Nephron progenitor cell (in vitro differentiated cells): ENCODE results near the gene SPG21.

Experiments
- DNase-seq: peaks from one replicate; pipeline ENCODE4 v3.0.0; 2021
- H3K27ac Mint-ChIP-seq: 2 replicates; pipeline ENCODE4 v1.8.0; 2021; ENCODE audit warnings: mild to moderate bottlenecking, moderate library complexity, mixed read lengths
- H3K27me3 Mint-ChIP-seq: 2 replicates; pipeline ENCODE4 v1.8.0; 2021; ENCODE audit warnings: mild to moderate bottlenecking, low read depth, mixed read lengths; ENCODE audit not compliant: poor library complexity
- H3K36me3 Mint-ChIP-seq: 2 replicates; pipeline ENCODE4 v1.8.0; 2021; ENCODE audit warnings: low read depth, mixed read lengths
- H3K4me1 Mint-ChIP-seq: 2 replicates; pipeline ENCODE4 v1.8.0; 2021; ENCODE audit warnings: mixed read lengths
- H3K4me3 Mint-ChIP-seq: 2 replicates; pipeline ENCODE4 v1.8.0; 2021; ENCODE audit warnings: mild to moderate bottlenecking, moderate library complexity, mixed read lengths
- H3K9me3 Mint-ChIP-seq: 2 replicates; pipeline ENCODE4 v1.8.0; 2021; ENCODE audit warnings: mild to moderate bottlenecking, moderate library complexity, mixed read lengths
- CTCF ChIP-seq: fragments of 200-600 bp; sonication (generic); IDR thresholded peaks from 2 replicates; pipeline ENCODE4 v1.5.0; 2021; ENCODE audit warnings: antibody characterized with exemption

The SPG21 gene

DNA sequence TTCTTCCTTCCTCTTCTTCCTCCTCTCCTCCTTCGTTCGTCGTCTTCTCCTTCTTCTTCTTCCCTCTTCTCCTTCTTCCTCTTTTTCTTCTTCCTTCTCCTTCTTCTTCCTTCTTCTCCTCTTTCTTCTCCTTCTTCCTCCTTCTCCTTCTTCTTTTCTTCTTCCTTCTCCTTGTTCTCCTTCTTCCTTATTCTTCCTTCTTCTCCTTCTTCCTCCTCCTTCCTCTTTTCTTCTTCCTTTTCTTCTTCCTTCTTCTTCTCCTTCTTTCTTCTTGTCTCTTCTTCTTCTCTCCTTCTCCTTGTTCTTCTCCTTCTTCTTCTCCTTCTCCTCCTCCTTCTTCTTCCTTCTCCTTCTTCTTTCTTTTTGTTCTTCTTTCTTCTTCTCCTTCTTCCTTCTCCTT, 35.3 kb downstream of the SPG21 start:
- DNase-seq = no peak
- H3K27me3 Mint-ChIP-seq = peaks cover 11% of the 10 kb centered on the region
- peaks cover 42% of the 10 kb centered on the region for H3K9me3 Mint-ChIP-seq
- peaks cover 86% of the 10 kb centered on the region for H3K36me3 Mint-ChIP-seq
- H3K4me1 Mint-ChIP-seq = no peaks in the 10 kb centered on the region
- TF ChIP-seq CTCF = no peak
- H3K4me3 Mint-ChIP-seq = no peak overlapping the region
- no peak overlapping the region for H3K27ac Mint-ChIP-seq

DNA sequence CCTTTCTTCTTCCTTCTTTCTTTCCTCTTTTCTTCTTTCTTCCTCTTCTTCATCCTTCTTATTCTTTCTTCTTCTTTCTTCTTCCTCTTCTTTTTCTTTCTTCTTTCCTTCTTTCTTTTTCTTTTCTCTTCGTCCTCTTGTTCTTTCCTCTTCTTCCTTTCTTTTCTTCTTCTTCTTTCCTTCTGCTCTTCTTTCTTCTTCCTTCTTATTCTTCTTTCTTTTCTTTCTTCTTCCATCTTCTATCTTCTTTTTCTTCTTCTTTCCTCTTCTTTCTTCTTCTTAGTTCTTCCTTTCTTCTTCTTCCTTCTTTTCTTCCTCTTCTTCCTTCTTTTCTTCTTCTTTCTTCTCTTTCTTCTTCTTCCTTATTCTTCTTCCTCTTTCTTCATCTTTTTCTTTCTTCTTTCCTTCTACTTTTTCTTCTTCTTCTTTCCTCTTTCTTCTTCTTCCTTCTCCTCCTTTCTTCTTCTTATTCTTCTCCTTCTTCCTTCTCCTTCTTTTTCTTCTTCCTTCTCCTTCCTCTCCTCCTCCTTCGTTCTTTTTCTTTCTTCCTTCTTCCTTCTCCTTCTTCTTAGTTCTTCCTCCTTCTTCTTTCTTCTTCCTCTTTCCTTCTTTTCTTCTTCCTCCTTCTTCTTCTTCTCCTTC, 37.8 kb downstream of the SPG21 start:
- peaks cover 68% of the 10 kb centered on the region for H3K36me3 Mint-ChIP-seq
- peaks cover 4% of the 10 kb centered on the region for H3K4me1 Mint-ChIP-seq
- peaks cover 17% of the 10 kb centered on the region for H3K27me3 Mint-ChIP-seq
- H3K4me3 Mint-ChIP-seq = no peak overlapping the region
- TF ChIP-seq CTCF = no peak
- no peak overlapping the region for H3K27ac Mint-ChIP-seq
- peaks cover 42% of the 10 kb centered on the region for H3K9me3 Mint-ChIP-seq
- DNase-seq = no peak

GRCh38 chr15:64950888-64951287, 38.8 kb downstream of the SPG21 start:
- no peak for DNase-seq
- TF ChIP-seq CTCF = no peak
- peaks cover 19% of the 10 kb centered on the region for H3K27me3 Mint-ChIP-seq

GRCh38 chr15:64949383-64950186, 40.1 kb downstream of the SPG21 start:
- Mint-ChIP-seq H3K9me3 (peaks cover 29% of the 10 kb centered on the region), H3K4me1 (peaks cover 4% of the 10 kb centered on the region), H3K4me3 (no peak overlapping the region), H3K36me3 (peaks cover 45% of the 10 kb centered on the region), H3K27me3 (peaks cover 15% of the 10 kb centered on the region), H3K27ac (peak overlapping the region; percentile 91)
- TF ChIP-seq CTCF = no peak
- DNase-seq = no peak

More at GRCh38 chr15:64950888-64951287, 38.8 kb downstream of the SPG21 start:
- peaks cover 42% of the 10 kb centered on the region for H3K9me3 Mint-ChIP-seq
- peaks cover 58% of the 10 kb centered on the region for H3K36me3 Mint-ChIP-seq
- peak overlapping the region; percentile 37 for H3K27ac Mint-ChIP-seq
- peaks cover 4% of the 10 kb centered on the region for H3K4me1 Mint-ChIP-seq
- H3K4me3 Mint-ChIP-seq = no peak overlapping the region

GRCh38 chr15:64948916-64949315, 40.8 kb downstream of the SPG21 start:
- Mint-ChIP-seq H3K36me3 (peaks cover 38% of the 10 kb centered on the region), H3K27me3 (peaks cover 11% of the 10 kb centered on the region), H3K27ac (peak overlapping the region; percentile 91), H3K4me1 (peaks cover 4% of the 10 kb centered on the region), H3K4me3 (no peak overlapping the region), H3K9me3 (peaks cover 22% of the 10 kb centered on the region)
- DNase-seq = no peak
- no peak for TF ChIP-seq CTCF
